HepG2 (cell line): ENCODE data around the gene C6orf136. TPM values are rescaled to one million over a fixed set of nuclear protein-coding genes. Genes with fewer than 3 reads are reported as not detected.

Experiments used
- DNMT3B ChIP-seq: conservative IDR thresholded peaks from 2 replicates; pipeline ENCODE4 v1.6.1; 2016; ENCODE audit warnings: missing biosample characterization, control low read depth
- HDAC1 ChIP-seq: sonication (generic); formaldehyde crosslinking; IDR thresholded peaks from 2 replicates; pipeline ENCODE4 v1.5.1; 2020; ENCODE audit warnings: mild to moderate bottlenecking, missing genetic modification reagents
- IKZF1 ChIP-seq: fragments of 450-650 bp; IDR thresholded peaks from 2 replicates; pipeline ENCODE4 v1.7.1; 2016
- MBNL3 ChIP-seq: fragments of 250-450 bp; sonication (Bioruptor Pico); conservative IDR thresholded peaks from 2 replicates; pipeline ENCODE4 v1.8.0; 2022; ENCODE audit warnings: mild to moderate bottlenecking, inconsistent platforms
- NFAT5 ChIP-seq: sonication (generic); formaldehyde crosslinking; IDR thresholded peaks from 2 replicates; pipeline ENCODE4 v1.4.0; 2020; ENCODE audit warnings: missing genetic modification reagents
- NKX3-1 ChIP-seq: sonication (generic); formaldehyde crosslinking; IDR thresholded peaks from 2 replicates; pipeline ENCODE4 v1.5.0; 2020; ENCODE audit warnings: missing genetic modification reagents
- POLR2G ChIP-seq: fragments of 200-400 bp; formaldehyde crosslinking; IDR thresholded peaks from 2 replicates; pipeline ENCODE4 v1.6.1; 2018; ENCODE audit warnings: mild to moderate bottlenecking, low read depth, low read length, moderate library complexity
- REST ChIP-seq, 2 experiments: IDR thresholded peaks; 2 replicates each; pipeline ENCODE4 v1.6.1; 2011 to 2012; ENCODE audit warnings: low read length in 2 of 2, borderline replicate concordance in 1 of 2, low read depth in 1 of 2, mild to moderate bottlenecking in 1 of 2, moderate library complexity in 1 of 2
- SRF ChIP-seq: IDR thresholded peaks from 2 replicates; pipeline ENCODE4 v1.6.1; 2011; ENCODE audit warnings: mild to moderate bottlenecking, low read depth, low read length, moderate library complexity
- SSRP1 ChIP-seq: IDR thresholded peaks from 2 replicates; pipeline ENCODE4 v1.6.1; 2016; ENCODE audit warnings: control low read depth
- UBTF ChIP-seq: sonication (generic); formaldehyde crosslinking; IDR thresholded peaks from 2 replicates; pipeline ENCODE4 v1.4.0; 2020; ENCODE audit warnings: mild to moderate bottlenecking, missing genetic modification reagents
- ZMYM3 ChIP-seq: sonication (generic); formaldehyde crosslinking; IDR thresholded peaks from 2 replicates; pipeline ENCODE4 v1.5.1; 2020; ENCODE audit warnings: mild to moderate bottlenecking, missing genetic modification reagents
- ZNF710 ChIP-seq: sonication (generic); formaldehyde crosslinking; IDR thresholded peaks from 2 replicates; pipeline ENCODE4 v1.5.0; 2020; ENCODE audit warnings: mild to moderate bottlenecking, missing genetic modification reagents, borderline replicate concordance
- ZZZ3 ChIP-seq: sonication (generic); formaldehyde crosslinking; IDR thresholded peaks from 2 replicates; pipeline ENCODE4 v1.4.0; 2020; ENCODE audit warnings: missing genetic modification reagents, mild to moderate bottlenecking, borderline replicate concordance
- polyA plus RNA-seq, 8 experiments: library from polyadenylated mRNA; depleted of rRNA in 3 of 8; stranded (reverse) in 7 of 8; unstranded in 1 of 8; fragments of >200 nt; fragmentation: Illumina TruSeq in 4 of 8; extraction: Trizol in 4 of 8; gene quantifications; 2 replicates each; pipeline versions ENCODE4 v1.2.1 to v1.2.3, GENCODE V29; 2011 to 2016; ENCODE audit warnings: low read depth in 4 of 8, missing spikeins in 1 of 8, mixed read lengths in 1 of 8; ENCODE audit not compliant: insufficient read depth in 1 of 8
- total RNA-seq, 5 experiments: library from RNA; depleted of rRNA; stranded (reverse); fragments of >200 nt; fragmentation: Illumina TruSeq; extraction: Trizol; gene quantifications; 2 replicates each; pipeline ENCODE4 v1.2.3, GENCODE V29; 2016; ENCODE audit warnings: low read depth in 1 of 5

The C6orf136 gene
- total and polyA plus RNA-seq, 2 of the 13 experiments (the other 11 are each of a cell fraction or from before 2014, with no cell fraction given), result 12.0 to 26.2 TPM

- peak; percentile 81 for TF ChIP-seq UBTF (CRISPR knock-in tag)
- TF ChIP-seq ZZZ3 (CRISPR knock-in tag), result peak; percentile 88
- TF ChIP-seq HDAC1 (CRISPR knock-in tag), result peak; percentile 91
- TF ChIP-seq POLR2G, result peak; percentile 97
- TF ChIP-seq MBNL3 (CRISPR knock-in tag), result no peak
- TF ChIP-seq ZMYM3 (CRISPR knock-in tag), result peak; percentile 23; the same call in 1 of the 2 replicates
- TF ChIP-seq REST (IDR thresholded peaks at IDR 0.05; ENCODE audit: borderline replicate concordance in 1 of 2, low read depth in 1 of 2, low read length in 2 of 2), result peak in 1 of 2 experiments; percentile 57; a peak in 1 of 4 replicates
- TF ChIP-seq NKX3-1 (CRISPR knock-in tag), result no peak
- peak; percentile 48; the same call in 1 of the 2 replicates for TF ChIP-seq ZNF710 (CRISPR knock-in tag)
- TF ChIP-seq SRF, result no peak
- TF ChIP-seq DNMT3B (CRISPR knock-in tag), result no peak; the same call in 1 of the 2 replicates
- no peak for TF ChIP-seq IKZF1
- peak; percentile 95 for TF ChIP-seq SSRP1 (CRISPR knock-in tag)
- TF ChIP-seq NFAT5 (CRISPR knock-in tag), result 0 out of 2 replicates have a peak, but pooled peaks have one; percentile 62
Observed at GRCh38 chr6:30626484-30627366, 20.2 kb upstream of the C6orf136 start, which contains the start of gene ATAT1 (continued).
